GM21423 (cell line): ENCODE data around the gene JDP2.

Source experiments
- ATAC-seq: cut with Tn5 transposase; IDR thresholded peaks from one replicate; pipeline ENCODE4 v1.9.1; 2021; ENCODE audit warnings: mild to moderate bottlenecking, moderate library complexity; ENCODE audit not compliant: unreplicated experiment

The JDP2 gene

GRCh38 chr14:75435473-75435872, 7.7 kb downstream of the JDP2 start:
- no peak for ATAC-seq

- no peak for ATAC-seq
Observed at GRCh38 chr14:75437201-75438143, 9.7 kb downstream of the JDP2 start.

- no peak for ATAC-seq
Observed at GRCh38 chr14:75438486-75439080, 10.8 kb downstream of the JDP2 start.

- no peak for ATAC-seq
Observed at GRCh38 chr14:75439989-75440388, 12.2 kb downstream of the JDP2 start.

- ATAC-seq = no peak
Observed at GRCh38 chr14:75440733-75441477, 13.1 kb downstream of the JDP2 start.

- ATAC-seq = no peak
Observed at GRCh38 chr14:75441728-75442127, 13.9 kb downstream of the JDP2 start.

GRCh38 chr14:75442166-75442565, 14.3 kb downstream of the JDP2 start:
- ATAC-seq = no peak

- no peak for ATAC-seq
Observed at GRCh38 chr14:75442642-75443041, 14.8 kb downstream of the JDP2 start.

GRCh38 chr14:75443203-75443969, 15.6 kb downstream of the JDP2 start:
- no peak for ATAC-seq

- no peak for ATAC-seq
Observed at GRCh38 chr14:75445236-75445635, 17.4 kb downstream of the JDP2 start.

- no peak for ATAC-seq
Observed at GRCh38 chr14:75445963-75446362, 18.1 kb downstream of the JDP2 start.

- no peak for ATAC-seq
Observed at GRCh38 chr14:75446447-75446846, 18.6 kb downstream of the JDP2 start.

GRCh38 chr14:75448209-75448608, 20.4 kb downstream of the JDP2 start:
- ATAC-seq = no peak

GRCh38 chr14:75449036-75449435, 21.2 kb downstream of the JDP2 start:
- ATAC-seq = no peak

GRCh38 chr14:75449696-75450095, 21.9 kb downstream of the JDP2 start:
- no peak for ATAC-seq

- no peak for ATAC-seq
Observed at GRCh38 chr14:75450381-75451276, 22.8 kb downstream of the JDP2 start.

- no peak for ATAC-seq
Observed at GRCh38 chr14:75452324-75452723, 24.5 kb downstream of the JDP2 start.

- ATAC-seq = no peak
Observed at GRCh38 chr14:75452900-75453816, 25.3 kb downstream of the JDP2 start.
